H9 (cell line): ENCODE measurements around the gene SRRT. TPM values are rescaled to one million over a fixed set of nuclear protein-coding genes. Genes with fewer than 3 reads are reported as not detected.

Experiments used
- DNase-seq: peaks from one replicate; pipeline ENCODE4 v3.0.0-alpha.2; 2017
- H2AFZ ChIP-seq: one replicate; pipeline ENCODE4 v1.6.1; 2013; ENCODE audit warnings: mild to moderate bottlenecking, low read length, control low read depth, moderate library complexity
- H2AK5ac ChIP-seq: 2 replicates; pipeline ENCODE4 v1.6.1; 2013; ENCODE audit warnings: low read length, control low read depth, mixed read lengths; ENCODE audit not compliant: insufficient read length
- H2BK120ac ChIP-seq: one replicate; pipeline ENCODE4 v1.6.1; 2013; ENCODE audit warnings: low read depth, mild to moderate bottlenecking, low read length, control low read depth, inconsistent platforms; ENCODE audit not compliant: poor library complexity, severe bottlenecking
- H2BK12ac ChIP-seq: 2 replicates; pipeline ENCODE4 v1.6.1; 2013; ENCODE audit warnings: low read length, control low read depth, mixed read lengths, low read depth; ENCODE audit not compliant: insufficient read length
- H2BK15ac ChIP-seq: 2 replicates; pipeline ENCODE4 v1.6.1; 2013; ENCODE audit warnings: low read depth, low read length, control low read depth
- H2BK20ac ChIP-seq: one replicate; pipeline ENCODE4 v1.6.1; 2013; ENCODE audit warnings: low read depth, mild to moderate bottlenecking, low read length, control low read depth, inconsistent platforms; ENCODE audit not compliant: poor library complexity, severe bottlenecking
- H2BK5ac ChIP-seq: 2 replicates; pipeline ENCODE4 v1.6.1; 2013; ENCODE audit warnings: low read length, control low read depth, mixed read lengths; ENCODE audit not compliant: insufficient read length
- H3K14ac ChIP-seq: 2 replicates; pipeline ENCODE4 v1.6.1; 2013; ENCODE audit warnings: low read length, control low read depth; ENCODE audit not compliant: insufficient read depth
- H3K18ac ChIP-seq: 2 replicates; pipeline ENCODE4 v1.6.1; 2013; ENCODE audit warnings: low read depth, mild to moderate bottlenecking, mixed read lengths, low read length, control low read depth; ENCODE audit not compliant: insufficient read length
- H3K23ac ChIP-seq: 2 replicates; pipeline ENCODE4 v1.6.1; 2013; ENCODE audit warnings: low read length, control low read depth, mixed read lengths, low read depth; ENCODE audit not compliant: insufficient read length
- H3K23me2 ChIP-seq: 2 replicates; pipeline ENCODE4 v1.6.1; 2013; ENCODE audit warnings: low read depth, mild to moderate bottlenecking, mixed read lengths, low read length, control low read depth; ENCODE audit not compliant: insufficient read length, poor library complexity, severe bottlenecking
- H3K27ac ChIP-seq: 2 replicates; pipeline ENCODE4 v1.5.1; 2013; ENCODE audit warnings: low read length, control low read depth, mixed read lengths, low read depth; ENCODE audit not compliant: insufficient read length
- H3K27me3 ChIP-seq: 2 replicates; pipeline ENCODE4 v1.6.1; 2013; ENCODE audit warnings: low read length, control low read depth, inconsistent platforms; ENCODE audit not compliant: insufficient read depth
- H3K4ac ChIP-seq: 2 replicates; pipeline ENCODE4 v1.6.1; 2013; ENCODE audit warnings: low read depth, mild to moderate bottlenecking, control low read depth, inconsistent platforms, low read length, moderate library complexity
- H3K4me1 ChIP-seq: 2 replicates; pipeline ENCODE4 v1.6.1; 2013; ENCODE audit warnings: low read length, control low read depth, inconsistent platforms; ENCODE audit not compliant: insufficient read depth
- H3K4me2 ChIP-seq: 2 replicates; pipeline ENCODE4 v1.6.1; 2013; ENCODE audit warnings: low read length, control low read depth, mixed read lengths; ENCODE audit not compliant: insufficient read length, insufficient read depth
- H3K56ac ChIP-seq: 2 replicates; pipeline ENCODE4 v1.6.1; 2013; ENCODE audit warnings: low read depth, mild to moderate bottlenecking, mixed read lengths, low read length, control low read depth; ENCODE audit not compliant: insufficient read length
- H3K79me1 ChIP-seq: 2 replicates; pipeline ENCODE4 v1.6.1; 2013; ENCODE audit warnings: low read depth, mild to moderate bottlenecking, moderate library complexity, low read length, control low read depth, inconsistent platforms; ENCODE audit not compliant: insufficient read depth, poor library complexity, severe bottlenecking
- H3K79me2 ChIP-seq: 2 replicates; pipeline ENCODE4 v1.6.1; 2013; ENCODE audit warnings: low read length, control low read depth, inconsistent platforms; ENCODE audit not compliant: insufficient read depth
- H3K9ac ChIP-seq: 2 replicates; pipeline ENCODE4 v1.6.1; 2013; ENCODE audit warnings: low read length, control low read depth, mixed read lengths; ENCODE audit not compliant: insufficient read length; ENCODE audit errors: extremely low read depth
- H3K9me3 ChIP-seq: one replicate; pipeline ENCODE4 v1.6.1; 2013; ENCODE audit warnings: low read depth, low read length, inconsistent platforms; ENCODE audit not compliant: control insufficient read depth
- H3T11ph ChIP-seq: one replicate; pipeline ENCODE4 v1.6.1; 2013; ENCODE audit warnings: mild to moderate bottlenecking, low read length, control low read depth, inconsistent platforms
- H4K20me1 ChIP-seq: one replicate; pipeline ENCODE4 v1.6.1; 2013; ENCODE audit not compliant: control insufficient read depth, insufficient read length, insufficient read depth
- H4K5ac ChIP-seq: 2 replicates; pipeline ENCODE4 v1.6.1; 2013; ENCODE audit warnings: low read depth, mild to moderate bottlenecking, mixed read lengths, low read length, control low read depth; ENCODE audit not compliant: insufficient read length
- H4K8ac ChIP-seq: replicated peaks from 2 replicates; pipeline ENCODE4 v1.6.1; 2013; ENCODE audit warnings: low read length, control low read depth, mixed read lengths, low read depth; ENCODE audit not compliant: insufficient read length
- H4K91ac ChIP-seq: 2 replicates; pipeline ENCODE4 v1.6.1; 2013; ENCODE audit warnings: low read depth, mild to moderate bottlenecking, moderate library complexity, mixed read lengths, low read length, control low read depth; ENCODE audit not compliant: insufficient read length
- H3K27ac Mint-ChIP-seq, 3 experiments: 2 replicates in 2 of 3; 3 replicates in 1 of 3; pipeline ENCODE4 v1.8.0; 2020 to 2021; ENCODE audit warnings: mixed read lengths in 3 of 3, mild to moderate bottlenecking in 1 of 3, moderate library complexity in 1 of 3
- H3K27me3 Mint-ChIP-seq: 2 replicates; pipeline ENCODE4 v1.8.0; 2021; ENCODE audit warnings: low read depth, mild to moderate bottlenecking, moderate library complexity, mixed read lengths
- H3K36me3 Mint-ChIP-seq, 3 experiments: 2 replicates in 2 of 3; 3 replicates in 1 of 3; pipeline ENCODE4 v1.8.0; 2020 to 2021; ENCODE audit warnings: low read depth in 3 of 3, mixed read lengths in 3 of 3; ENCODE audit not compliant: insufficient read depth in 1 of 3
- H3K4me1 Mint-ChIP-seq, 2 experiments: 2 replicates each; pipeline ENCODE4 v1.8.0; 2020; ENCODE audit warnings: mixed read lengths in 2 of 2
- H3K4me3 Mint-ChIP-seq, 2 experiments: 2 replicates in 1 of 2; 3 replicates in 1 of 2; pipeline ENCODE4 v1.8.0; 2020 to 2021; ENCODE audit warnings: mild to moderate bottlenecking in 2 of 2, mixed read lengths in 2 of 2, moderate library complexity in 1 of 2
- H3K9me3 Mint-ChIP-seq, 2 experiments: 2 replicates in 1 of 2; 3 replicates in 1 of 2; pipeline ENCODE4 v1.8.0; 2020; ENCODE audit warnings: mild to moderate bottlenecking in 2 of 2, mixed read lengths in 2 of 2, moderate library complexity in 1 of 2
- WGBS: extraction: QIAGEN DNeasy Blood & Tissue Kit; methylation state at CpG from one replicate; pipeline ENCODE4 v1.1.7; 2013; ENCODE audit warnings: missing lambda C conversion rate, low lambda C conversion rate, mixed read lengths; ENCODE audit not compliant: insufficient read length; ENCODE audit errors: extremely low coverage; 5-methylcytosine and 5-hydroxymethylcytosine counted together
- total RNA-seq: library from RNA; stranded (reverse); gene quantifications from 2 replicates; pipeline ENCODE4 v1.2.1, GENCODE V29; 2021
- TF ChIP-seq, protein P1 (sequence below): fragments of 200-600 bp; sonication (generic); conservative IDR thresholded peaks from 3 replicates; pipeline ENCODE4 v1.8.0; 2021; ENCODE audit warnings: antibody characterized with exemption, mild to moderate bottlenecking

Gene SRRT
- total RNA-seq, 1 experiment from 2014 or later, result 373 TPM

DNA sequence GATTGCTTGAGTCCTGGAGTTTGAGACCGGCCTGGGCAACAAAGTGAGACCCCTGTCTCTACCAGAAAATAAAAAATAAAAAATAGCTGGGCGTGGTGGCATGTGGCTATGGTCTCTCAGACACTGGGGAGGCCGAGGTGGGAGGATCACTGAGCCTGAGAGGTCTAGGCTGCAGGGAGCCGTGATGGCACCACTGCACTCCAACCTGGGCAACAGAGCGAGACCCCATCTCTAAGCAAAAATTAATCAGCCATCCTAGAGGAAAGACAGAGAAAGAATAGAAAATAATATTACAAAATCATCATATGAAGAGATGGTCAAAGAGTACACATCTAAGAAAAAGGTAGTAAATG, 42.6 kb upstream of the SRRT start:
- TF ChIP-seq, protein P1, sequence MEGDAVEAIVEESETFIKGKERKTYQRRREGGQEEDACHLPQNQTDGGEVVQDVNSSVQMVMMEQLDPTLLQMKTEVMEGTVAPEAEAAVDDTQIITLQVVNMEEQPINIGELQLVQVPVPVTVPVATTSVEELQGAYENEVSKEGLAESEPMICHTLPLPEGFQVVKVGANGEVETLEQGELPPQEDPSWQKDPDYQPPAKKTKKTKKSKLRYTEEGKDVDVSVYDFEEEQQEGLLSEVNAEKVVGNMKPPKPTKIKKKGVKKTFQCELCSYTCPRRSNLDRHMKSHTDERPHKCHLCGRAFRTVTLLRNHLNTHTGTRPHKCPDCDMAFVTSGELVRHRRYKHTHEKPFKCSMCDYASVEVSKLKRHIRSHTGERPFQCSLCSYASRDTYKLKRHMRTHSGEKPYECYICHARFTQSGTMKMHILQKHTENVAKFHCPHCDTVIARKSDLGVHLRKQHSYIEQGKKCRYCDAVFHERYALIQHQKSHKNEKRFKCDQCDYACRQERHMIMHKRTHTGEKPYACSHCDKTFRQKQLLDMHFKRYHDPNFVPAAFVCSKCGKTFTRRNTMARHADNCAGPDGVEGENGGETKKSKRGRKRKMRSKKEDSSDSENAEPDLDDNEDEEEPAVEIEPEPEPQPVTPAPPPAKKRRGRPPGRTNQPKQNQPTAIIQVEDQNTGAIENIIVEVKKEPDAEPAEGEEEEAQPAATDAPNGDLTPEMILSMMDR, result no peak
- Histone ChIP-seq H3K4me2 (no peak overlapping the region), H2AK5ac (no peak overlapping the region), H3K27ac (no peak overlapping the region), H2BK15ac (no peak overlapping the region), H4K5ac (no peak overlapping the region), H3K27me3 (no peaks in the 10 kb centered on the region), H3K79me1 (no peaks in the 10 kb centered on the region), H3K23ac (no peak overlapping the region), H4K8ac (no peak overlapping the region), H4K20me1 (no peaks in the 10 kb centered on the region), H3K4me1 (peaks cover 3% of the 10 kb centered on the region; the same call in 1 of the 2 replicates), H3K4ac (no peak overlapping the region), H2AFZ (no peak overlapping the region), H3K9me3 (no peaks in the 10 kb centered on the region), H3K18ac (no peak overlapping the region), H3T11ph (no peak overlapping the region), H2BK12ac (no peak overlapping the region), H2BK5ac (no peak overlapping the region), H3K9ac (no peak overlapping the region), H3K23me2 (peaks cover 4% of the 10 kb centered on the region), H2BK20ac (no peak overlapping the region), H3K14ac (no peak overlapping the region), H3K79me2 (no peaks in the 10 kb centered on the region), H2BK120ac (no peak overlapping the region), H4K91ac (no peak overlapping the region), H3K56ac (no peak overlapping the region)
- no peak for DNase-seq
- Mint-ChIP-seq H3K36me3 (peaks cover 6 to 8% (median 6%) of the 10 kb centered on the region in 3 experiments; a peak in 6 of 7 replicates), H3K27ac (no peak overlapping the region), H3K4me3 (no peak overlapping the region), H3K27me3 (no peaks in the 10 kb centered on the region; the same call in 1 of the 2 replicates), H3K9me3 (no peaks in the 10 kb centered on the region; a peak in 1 of 5 replicates), H3K4me1 (peaks cover 23 to 29% of the 10 kb centered on the region in 2 experiments)
- no CpG with 5 or more reads among the region's 5 CpGs for WGBS
